Measurements from ENCODE around the gene RTTN.

DNA sequence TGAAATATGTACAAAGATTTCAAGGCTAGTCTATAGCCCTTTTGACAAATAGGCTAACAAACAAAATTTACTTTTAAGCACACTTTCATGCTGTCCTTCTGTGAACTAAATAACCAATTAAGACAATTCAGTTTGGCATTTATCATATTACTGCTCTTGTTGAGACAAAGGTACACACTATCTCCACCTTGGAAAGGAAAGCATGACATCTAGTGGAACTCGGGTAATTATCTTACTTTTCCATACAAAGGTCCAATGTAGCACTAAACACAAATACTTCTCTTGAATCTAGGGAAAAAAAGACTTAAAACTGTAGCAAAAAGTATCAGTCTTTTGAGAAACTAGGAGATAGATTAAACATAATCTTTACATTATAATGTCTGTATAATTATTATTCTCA is 132.8 kb downstream of the RTTN start:
- TF ChIP-seq, protein P1, sequence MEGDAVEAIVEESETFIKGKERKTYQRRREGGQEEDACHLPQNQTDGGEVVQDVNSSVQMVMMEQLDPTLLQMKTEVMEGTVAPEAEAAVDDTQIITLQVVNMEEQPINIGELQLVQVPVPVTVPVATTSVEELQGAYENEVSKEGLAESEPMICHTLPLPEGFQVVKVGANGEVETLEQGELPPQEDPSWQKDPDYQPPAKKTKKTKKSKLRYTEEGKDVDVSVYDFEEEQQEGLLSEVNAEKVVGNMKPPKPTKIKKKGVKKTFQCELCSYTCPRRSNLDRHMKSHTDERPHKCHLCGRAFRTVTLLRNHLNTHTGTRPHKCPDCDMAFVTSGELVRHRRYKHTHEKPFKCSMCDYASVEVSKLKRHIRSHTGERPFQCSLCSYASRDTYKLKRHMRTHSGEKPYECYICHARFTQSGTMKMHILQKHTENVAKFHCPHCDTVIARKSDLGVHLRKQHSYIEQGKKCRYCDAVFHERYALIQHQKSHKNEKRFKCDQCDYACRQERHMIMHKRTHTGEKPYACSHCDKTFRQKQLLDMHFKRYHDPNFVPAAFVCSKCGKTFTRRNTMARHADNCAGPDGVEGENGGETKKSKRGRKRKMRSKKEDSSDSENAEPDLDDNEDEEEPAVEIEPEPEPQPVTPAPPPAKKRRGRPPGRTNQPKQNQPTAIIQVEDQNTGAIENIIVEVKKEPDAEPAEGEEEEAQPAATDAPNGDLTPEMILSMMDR (IDR thresholded peaks at IDR 0.05): no peak
- TF ChIP-seq POLR2A (IDR thresholded peaks at IDR 0.05): no peak

All from uterus (tissue), 2 donors.